ENCODE results near the gene ZNF121. TPM values are rescaled to one million over a fixed set of nuclear protein-coding genes. Genes with fewer than 3 reads are reported as not detected.

The ZNF121 gene
- total RNA-seq, 1 experiment from 2014 or later: 26.6 TPM

GRCh38 chr19:9538183-9539058, 45.9 kb downstream of the ZNF121 start, which contains the start of gene ZNF426:
TSS of gene ZNF426 (minus strand) at chr19:9538645. CDS start at chr19:9536232, 2,413 bp downstream.
- peak; percentile 68 for DNase-seq (ENCODE audit: low spot score)

- DNase-seq (ENCODE audit: low spot score): no peak
Observed at GRCh38 chr19:9535934-9536333, 48.4 kb downstream of the ZNF121 start.

GRCh38 chr19:9531933-9532332, 52.4 kb downstream of the ZNF121 start:
- no peak for DNase-seq (ENCODE audit: low spot score)

- DNase-seq (ENCODE audit: low spot score): no peak
Observed at GRCh38 chr19:9528757-9529336, 55.5 kb downstream of the ZNF121 start.

GRCh38 chr19:9523885-9524474, 60.3 kb downstream of the ZNF121 start:
- no peak for DNase-seq (ENCODE audit: low spot score)

Other genes starting within 250 kb of the ZNF121 start
- gene ZNF177, start 221.5 kb downstream of the ZNF121 start, total RNA-seq (2014; rRNA removed; shearing (Covaris generic)): 0.03 and 0.18 TPM in 2 replicates
- gene ZNF266, start 148.9 kb downstream of the ZNF121 start, total RNA-seq (2014; rRNA removed; shearing (Covaris generic)): 3.4 and 5.2 TPM in 2 replicates
- gene ZNF560, start 85.9 kb downstream of the ZNF121 start, total RNA-seq (2014; rRNA removed; shearing (Covaris generic)): not detected in 2 replicates
- 1.4 and 2.3 TPM in 2 replicates for gene ZNF426, start 45.9 kb downstream of the ZNF121 start, total RNA-seq (2014; rRNA removed; shearing (Covaris generic))
- gene ZNF561, start 36.7 kb upstream of the ZNF121 start, total RNA-seq (2014; rRNA removed; shearing (Covaris generic)): 4.7 and 11.3 TPM in 2 replicates
- 14.2 and 27.3 TPM in 2 replicates for gene ZNF562, start 90.6 kb upstream of the ZNF121 start, total RNA-seq (2014; rRNA removed; shearing (Covaris generic))
- 4.6 and 4.8 TPM in 2 replicates for gene ZNF846, start 184.2 kb upstream of the ZNF121 start, total RNA-seq (2014; rRNA removed; shearing (Covaris generic))
- gene FBXL12, start 234.6 kb upstream of the ZNF121 start, total RNA-seq (2014; rRNA removed; shearing (Covaris generic)): 31.8 and 40.7 TPM in 2 replicates
- 187 and 200 TPM in 2 replicates for gene UBL5, start 243.4 kb upstream of the ZNF121 start, total RNA-seq (2014; rRNA removed; shearing (Covaris generic))

All from HT-29 (cell line).